Hepatocyte (in vitro differentiated cells): ENCODE data around the gene COL13A1. TPM values are rescaled to one million over a fixed set of nuclear protein-coding genes. Genes with fewer than 3 reads are reported as not detected.

Experiments used
- DNase-seq: peaks from one replicate; pipeline ENCODE4 v3.0.0-alpha.2; 2016; ENCODE audit warnings: low spot score
- H2AFZ ChIP-seq: fragments of 200-600 bp; sonication (generic); 2 replicates; pipeline ENCODE4 v1.6.0; 2016; ENCODE audit warnings: antibody characterized with exemption, mild to moderate bottlenecking
- H3K27ac ChIP-seq: fragments of 200-600 bp; sonication (generic); 2 replicates; pipeline ENCODE4 v1.5.1; 2016; ENCODE audit warnings: mild to moderate bottlenecking
- H3K27me3 ChIP-seq: fragments of 200-600 bp; sonication (generic); 2 replicates; pipeline ENCODE4 v1.6.1; 2016
- H3K36me3 ChIP-seq: fragments of 200-600 bp; sonication (generic); replicated peaks from 2 replicates; pipeline ENCODE4 v1.5.1; 2016; ENCODE audit warnings: low read depth; ENCODE audit not compliant: insufficient read depth
- H3K4me1 ChIP-seq: fragments of 200-600 bp; sonication (generic); 2 replicates; pipeline ENCODE4 v1.5.1; 2016; ENCODE audit warnings: mild to moderate bottlenecking, moderate library complexity; ENCODE audit not compliant: insufficient read depth
- H3K4me2 ChIP-seq: fragments of 200-600 bp; sonication (generic); 2 replicates; pipeline ENCODE4 v1.6.0; 2016
- H3K4me3 ChIP-seq: fragments of 200-600 bp; sonication (generic); 2 replicates; pipeline ENCODE4 v1.5.1; 2016; ENCODE audit warnings: mild to moderate bottlenecking
- H3K79me2 ChIP-seq: fragments of 200-600 bp; sonication (generic); 2 replicates; pipeline ENCODE4 v1.6.0; 2017; ENCODE audit warnings: mild to moderate bottlenecking
- H3K9me2 ChIP-seq: fragments of 200-600 bp; sonication (generic); replicated peaks from 2 replicates; pipeline ENCODE4 v1.6.0; 2017; ENCODE audit warnings: mild to moderate bottlenecking; ENCODE audit not compliant: insufficient read depth
- H3K9me3 ChIP-seq: fragments of 200-600 bp; sonication (generic); 2 replicates; pipeline ENCODE4 v1.5.1; 2016; ENCODE audit warnings: low read depth, mild to moderate bottlenecking
- H4K20me1 ChIP-seq: fragments of 200-600 bp; sonication (generic); 2 replicates; pipeline ENCODE4 v1.6.0; 2016; ENCODE audit warnings: mild to moderate bottlenecking; ENCODE audit not compliant: insufficient read depth, poor library complexity, severe bottlenecking
- EZH2 ChIP-seq: fragments of 200-600 bp; sonication (generic); IDR thresholded peaks from 2 replicates; pipeline ENCODE4 v1.6.1; 2016; ENCODE audit warnings: antibody characterized with exemption, mild to moderate bottlenecking, borderline replicate concordance
- EZH2phosphoT487 ChIP-seq: fragments of 200-600 bp; sonication (generic); IDR thresholded peaks from one replicate; pipeline ENCODE4 v1.6.1; 2018; ENCODE audit warnings: antibody characterized with exemption, mild to moderate bottlenecking, low read depth, moderate library complexity; ENCODE audit not compliant: unreplicated experiment, severe bottlenecking
- whole genome bisulfite sequencing: methylation state at CpG from one replicate; pipeline ENCODE4 v1.1.6; 2016; ENCODE audit warnings: low lambda C conversion rate; ENCODE audit errors: missing lambda C conversion rate; 5-methylcytosine and 5-hydroxymethylcytosine counted together
- polyA plus RNA-seq: library from polyadenylated mRNA; unstranded; fragments of >200 nt; fragmentation: Nextera tagmentation; extraction: Ambion mirVana; gene quantifications from 2 replicates; pipeline ENCODE4 v1.2.1, GENCODE V29; 2016
- total RNA-seq: library from RNA; depleted of rRNA; stranded (reverse); fragments of >200 nt; gene quantifications from 2 replicates; pipeline ENCODE4 v1.2.3, GENCODE V29; 2014
- TF ChIP-seq, protein P1 (sequence below): fragments of 200-600 bp; sonication (generic); IDR thresholded peaks from 2 replicates; pipeline ENCODE4 v1.5.1; 2016; ENCODE audit warnings: antibody characterized with exemption, mild to moderate bottlenecking; ENCODE audit not compliant: poor library complexity

COL13A1 gene
- total and polyA plus RNA-seq, 2 experiments from 2014 or later: 4.5 to 8.5 TPM

DNA sequence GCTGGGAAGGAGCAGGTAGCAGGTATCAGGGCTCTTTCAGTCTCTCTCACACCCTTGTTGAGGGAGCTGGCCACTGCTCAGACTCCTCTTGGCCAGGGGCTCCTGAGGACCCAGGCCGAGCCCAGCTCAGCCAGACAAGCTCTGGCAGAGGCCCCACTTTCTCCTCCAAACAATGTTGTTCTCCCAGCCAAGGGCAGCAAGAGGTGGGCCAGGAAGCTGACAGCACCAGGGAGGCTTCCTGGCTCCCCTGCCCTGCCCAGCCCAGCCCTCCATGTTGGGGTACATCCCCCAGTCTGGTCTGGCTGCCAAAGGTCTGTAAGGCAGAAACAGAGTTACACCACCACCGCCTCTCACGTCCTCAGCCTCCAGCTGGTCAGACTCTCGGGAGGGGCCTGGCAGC lies 33.9 kb upstream of the COL13A1 start:
- Histone ChIP-seq H3K79me2 (no peaks in the 10 kb centered on the region), H2AFZ (no peak overlapping the region), H3K9me3 (no peaks in the 10 kb centered on the region), H3K4me2 (no peak overlapping the region), H4K20me1 (no peaks in the 10 kb centered on the region), H3K4me1 (peaks cover 7% of the 10 kb centered on the region), H3K9me2 (no peaks in the 10 kb centered on the region), H3K36me3 (no peaks in the 10 kb centered on the region), H3K27me3 (no peaks in the 10 kb centered on the region), H3K27ac (no peak overlapping the region), H3K4me3 (no peak overlapping the region)
- 93% methylated on average over 4 of the region's 4 CpGs for WGBS
- no peak for DNase-seq
- TF ChIP-seq EZH2phosphoT487 (no peak), EZH2 (no peak)

DNA sequence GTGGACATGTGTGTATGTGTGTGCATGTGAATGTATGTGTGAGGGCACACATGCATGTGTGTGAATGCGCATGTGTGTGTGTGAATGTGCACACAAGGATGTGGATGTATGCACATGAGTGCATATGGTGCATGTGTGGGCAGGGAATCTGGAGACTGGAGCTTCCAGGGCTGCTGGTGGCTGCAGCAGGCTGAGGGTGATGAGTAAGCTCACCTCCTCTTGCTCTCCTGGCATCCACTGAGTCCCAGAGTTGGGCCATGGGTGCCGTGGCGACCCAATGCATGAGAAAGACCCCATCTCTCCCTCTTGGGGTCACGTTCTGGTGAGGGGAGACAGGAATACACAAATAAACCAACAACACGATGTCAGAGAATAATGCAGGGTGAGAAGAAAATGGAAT lies 33.3 kb upstream of the COL13A1 start:
- Histone ChIP-seq H3K27ac (no peak overlapping the region), H3K4me2 (no peak overlapping the region), H3K79me2 (no peaks in the 10 kb centered on the region), H3K27me3 (no peaks in the 10 kb centered on the region), H3K4me1 (peaks cover 7% of the 10 kb centered on the region), H3K9me3 (no peaks in the 10 kb centered on the region), H3K36me3 (no peaks in the 10 kb centered on the region), H4K20me1 (no peaks in the 10 kb centered on the region), H3K9me2 (no peaks in the 10 kb centered on the region), H2AFZ (no peak overlapping the region), H3K4me3 (no peak overlapping the region)
- TF ChIP-seq, protein P1, sequence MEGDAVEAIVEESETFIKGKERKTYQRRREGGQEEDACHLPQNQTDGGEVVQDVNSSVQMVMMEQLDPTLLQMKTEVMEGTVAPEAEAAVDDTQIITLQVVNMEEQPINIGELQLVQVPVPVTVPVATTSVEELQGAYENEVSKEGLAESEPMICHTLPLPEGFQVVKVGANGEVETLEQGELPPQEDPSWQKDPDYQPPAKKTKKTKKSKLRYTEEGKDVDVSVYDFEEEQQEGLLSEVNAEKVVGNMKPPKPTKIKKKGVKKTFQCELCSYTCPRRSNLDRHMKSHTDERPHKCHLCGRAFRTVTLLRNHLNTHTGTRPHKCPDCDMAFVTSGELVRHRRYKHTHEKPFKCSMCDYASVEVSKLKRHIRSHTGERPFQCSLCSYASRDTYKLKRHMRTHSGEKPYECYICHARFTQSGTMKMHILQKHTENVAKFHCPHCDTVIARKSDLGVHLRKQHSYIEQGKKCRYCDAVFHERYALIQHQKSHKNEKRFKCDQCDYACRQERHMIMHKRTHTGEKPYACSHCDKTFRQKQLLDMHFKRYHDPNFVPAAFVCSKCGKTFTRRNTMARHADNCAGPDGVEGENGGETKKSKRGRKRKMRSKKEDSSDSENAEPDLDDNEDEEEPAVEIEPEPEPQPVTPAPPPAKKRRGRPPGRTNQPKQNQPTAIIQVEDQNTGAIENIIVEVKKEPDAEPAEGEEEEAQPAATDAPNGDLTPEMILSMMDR: no peak
- WGBS: 93% methylated on average over 5 of the region's 5 CpGs
- no peak for DNase-seq

DNA sequence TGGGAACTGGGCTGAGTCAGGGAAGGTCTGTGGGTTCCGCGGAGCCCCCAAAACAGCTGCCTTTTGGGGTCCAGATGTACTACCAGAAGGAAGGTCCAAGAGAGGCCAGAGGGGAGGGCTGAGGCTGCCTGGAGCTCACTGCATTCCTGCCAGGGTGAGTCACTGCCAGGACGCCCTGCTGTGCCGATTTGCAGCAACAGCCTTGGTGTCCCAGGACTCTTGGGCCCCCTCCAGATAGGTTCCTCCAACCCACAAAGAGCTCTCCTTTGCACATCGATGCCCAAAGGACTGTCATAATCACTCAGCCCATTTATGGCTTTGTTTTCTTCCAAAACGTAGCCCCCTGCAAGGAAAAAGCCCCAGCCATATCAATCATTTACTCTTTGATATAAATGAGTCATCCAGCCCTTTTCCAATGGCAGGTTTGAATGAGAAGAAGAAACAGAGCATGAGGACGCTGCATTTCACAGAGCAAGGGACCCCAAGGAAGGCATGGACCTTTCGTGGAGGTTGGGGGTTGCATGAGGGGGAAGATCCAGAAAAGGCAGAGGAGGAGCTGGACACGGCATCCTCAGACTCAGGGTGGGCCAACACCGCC lies 32.2 kb upstream of the COL13A1 start:
- DNase-seq: peak; percentile 68
- 46% methylated on average over 10 of the region's 10 CpGs for WGBS
- no peak overlapping the region for H3K4me2 ChIP-seq
- H3K9me3 ChIP-seq: no peaks in the 10 kb centered on the region
- H3K4me3 ChIP-seq: no peak overlapping the region
- peak overlapping the region; percentile 26 for H2AFZ ChIP-seq
- no peaks in the 10 kb centered on the region for H3K36me3 ChIP-seq
- peak overlapping the region; percentile 39 for H3K27ac ChIP-seq
- no peaks in the 10 kb centered on the region for H3K27me3 ChIP-seq
- TF ChIP-seq, protein P1: no peak
- TF ChIP-seq EZH2 (no peak), EZH2phosphoT487 (no peak)
- H3K4me1 ChIP-seq: peaks cover 7% of the 10 kb centered on the region
- H3K79me2 ChIP-seq: no peaks in the 10 kb centered on the region
- H4K20me1 ChIP-seq: no peaks in the 10 kb centered on the region
- H3K9me2 ChIP-seq: no peaks in the 10 kb centered on the region

DNA sequence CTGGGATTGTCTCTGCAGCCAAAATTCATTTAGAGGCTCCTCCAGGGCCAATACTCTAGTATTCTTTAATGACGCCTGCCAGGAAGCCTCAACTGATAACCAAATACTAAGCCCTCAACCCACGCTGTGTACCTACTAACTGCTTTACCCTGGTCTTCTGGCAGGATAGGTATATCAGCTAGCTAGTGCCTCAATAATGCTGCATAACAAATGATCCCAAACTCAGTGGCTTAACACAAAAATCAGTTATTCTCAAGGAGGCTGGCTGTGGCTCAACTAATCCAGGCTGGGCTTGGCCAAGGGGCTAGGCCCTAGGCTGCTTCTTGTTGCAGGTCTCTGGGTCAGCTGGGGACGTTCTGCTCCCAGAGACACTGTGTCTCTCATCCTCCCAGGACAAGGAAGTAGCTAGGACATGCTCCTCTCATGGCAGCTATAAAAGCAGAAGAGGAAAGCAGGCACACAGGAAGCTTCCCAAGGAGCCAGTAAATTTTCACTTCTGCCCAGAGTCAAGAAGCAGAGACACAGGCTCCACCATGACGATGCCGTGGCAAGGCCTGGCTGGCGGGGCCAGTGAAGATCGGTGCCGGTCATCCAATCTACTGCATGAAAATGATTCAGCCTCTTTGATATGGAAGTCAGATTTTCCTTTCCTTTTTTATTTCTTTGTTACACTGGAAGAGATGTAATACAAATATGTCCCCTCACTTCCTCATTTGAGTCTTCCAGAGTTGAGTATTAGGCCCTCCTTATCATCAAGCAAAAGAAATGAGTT lies 28.6 kb upstream of the COL13A1 start:
- no peak for DNase-seq
- no peaks in the 10 kb centered on the region for H3K9me3 ChIP-seq
- TF ChIP-seq EZH2: no peak
- TF ChIP-seq, protein P1: no peak
- no peak for TF ChIP-seq EZH2phosphoT487
- no peaks in the 10 kb centered on the region for H3K36me3 ChIP-seq
- no peak overlapping the region for H3K4me2 ChIP-seq
- no peak overlapping the region for H3K4me3 ChIP-seq
- no peak overlapping the region for H2AFZ ChIP-seq
- H3K9me2 ChIP-seq: no peaks in the 10 kb centered on the region
- no peaks in the 10 kb centered on the region for H3K79me2 ChIP-seq
- no peak overlapping the region for H3K27ac ChIP-seq
- H4K20me1 ChIP-seq: no peaks in the 10 kb centered on the region
- WGBS: 94% methylated on average over 8 of the region's 8 CpGs
- no peaks in the 10 kb centered on the region for H3K27me3 ChIP-seq
- peaks cover 3% of the 10 kb centered on the region for H3K4me1 ChIP-seq
